Activated CD8-positive, alpha-beta T cell treated with anti-CD3 and anti-CD28 coated beads for 36 hours (primary cell): Measurements from ENCODE around the gene TTYH2. TPM values are rescaled to one million over a fixed set of nuclear protein-coding genes. Genes with fewer than 3 reads are reported as not detected.

Experiments used
- ATAC-seq: fragments of 200-7000 bp; cut with Tn5 transposase; one replicate; pipeline ENCODE4 v1.10.0; 2021; ENCODE audit warnings: mild to moderate bottlenecking, moderate library complexity
- CTCF ChIA-PET: fragments of 350-600 bp; sonication (Branson Sonifier 250); formaldehyde crosslinking; loops from one replicate; lab custom pipeline; 2021; ENCODE audit warnings: antibody characterized with exemption; lab: Charles Lee
- POLR2A ChIA-PET: fragments of 350-600 bp; sonication (Branson Sonifier 250); formaldehyde crosslinking; loops from one replicate; lab custom pipeline; 2021; ENCODE audit warnings: antibody characterized with exemption; lab: Charles Lee
- DNase-seq: peaks from one replicate; pipeline ENCODE4 v3.0.0-alpha.2; 2020
- H3K27ac Mint-ChIP-seq: one replicate; pipeline ENCODE4 v1.8.0; 2021; ENCODE audit warnings: mild to moderate bottlenecking, mixed read lengths
- H3K27me3 Mint-ChIP-seq: one replicate; pipeline ENCODE4 v1.8.0; 2021; ENCODE audit warnings: mixed read lengths
- H3K36me3 Mint-ChIP-seq: one replicate; pipeline ENCODE4 v1.8.0; 2021; ENCODE audit warnings: low read depth, mixed read lengths
- H3K4me1 Mint-ChIP-seq: one replicate; pipeline ENCODE4 v1.8.0; 2021; ENCODE audit warnings: low read depth, mixed read lengths
- H3K4me3 Mint-ChIP-seq: one replicate; pipeline ENCODE4 v1.8.0; 2021; ENCODE audit warnings: mild to moderate bottlenecking, moderate library complexity, mixed read lengths
- H3K9me3 Mint-ChIP-seq: one replicate; pipeline ENCODE4 v1.8.0; 2021; ENCODE audit warnings: mixed read lengths
- CTCF ChIP-seq: fragments of 200-600 bp; IDR thresholded peaks from one replicate; pipeline ENCODE4 v1.8.0; 2022; ENCODE audit warnings: antibody characterized with exemption, mild to moderate bottlenecking
- intact Hi-C: fragments of 100-400 bp; cut with micrococcal nuclease; formaldehyde crosslinking; loops from one replicate; pipeline ENCODE4 v1.10.0; 2022
- total RNA-seq, 2 experiments: library from RNA; stranded (reverse); gene quantifications; one replicate each; pipeline ENCODE4 v1.2.3, GENCODE V29; 2021

The TTYH2 gene
- total RNA-seq, 2 experiments from 2014 or later, result 3.4 to 4.9 TPM

DNA sequence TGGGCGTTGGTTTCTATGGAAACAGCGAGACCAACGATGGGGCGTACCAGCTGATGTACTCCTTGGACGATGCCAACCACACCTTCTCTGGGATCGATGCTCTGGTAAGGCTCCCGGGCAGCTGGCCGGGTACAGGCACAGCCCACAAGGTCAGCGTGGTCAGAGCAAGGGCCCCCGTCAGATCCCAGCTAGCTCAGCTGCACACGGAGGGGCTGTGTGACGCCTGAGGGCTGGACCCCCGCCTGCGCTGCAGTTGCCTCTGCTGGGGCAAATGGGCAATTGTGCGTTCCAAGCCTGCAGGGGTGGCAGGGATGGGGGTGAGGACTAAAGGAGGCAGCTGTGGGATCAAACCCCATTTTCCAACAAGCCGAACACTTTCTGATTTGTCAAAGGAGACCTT lies 17.5 kb downstream of the TTYH2 start:
- no peak for TF ChIP-seq CTCF
- ChIA-PET POLR2A (interaction anchor here (0.8 kb wide), 1 partner anchor 26 kb away, joined by 3 read pairs; no protein-coding TSS in a partner anchor), CTCF (no interaction called here)
- DNase-seq (no peak), ATAC-seq (no peak)
- H3K4me3 Mint-ChIP-seq, result no peak overlapping the region
- no peak overlapping the region for H3K27ac Mint-ChIP-seq
- no peaks in the 10 kb centered on the region for H3K4me1 Mint-ChIP-seq
- H3K9me3 Mint-ChIP-seq, result no peaks in the 10 kb centered on the region
- intact Hi-C loops, result no loop called here
- H3K27me3 Mint-ChIP-seq, result no peaks in the 10 kb centered on the region
- H3K36me3 Mint-ChIP-seq, result no peaks in the 10 kb centered on the region

GRCh38 chr17:74231928-74232907 lies 18.8 kb downstream of the TTYH2 start:
- H3K27ac Mint-ChIP-seq, result no peak overlapping the region
- no peak overlapping the region for H3K4me3 Mint-ChIP-seq
- DNase-seq (no peak), ATAC-seq (no peak)
- ChIA-PET CTCF (interaction anchor here (1.0 kb wide), 1 partner anchor 41 kb away, joined by 3 read pairs; no protein-coding TSS in a partner anchor), POLR2A (interaction anchor here (0.6 to 0.7 kb wide), 2 partner anchors 106 to 129 kb away, joined by 3 to 4 read pairs; no protein-coding TSS in a partner anchor)
- no peaks in the 10 kb centered on the region for H3K36me3 Mint-ChIP-seq
- TF ChIP-seq CTCF, result no peak
- H3K27me3 Mint-ChIP-seq, result no peaks in the 10 kb centered on the region
- H3K9me3 Mint-ChIP-seq, result no peaks in the 10 kb centered on the region
- intact Hi-C loops, result no loop called here
- H3K4me1 Mint-ChIP-seq, result no peaks in the 10 kb centered on the region

GRCh38 chr17:74233937-74234336 lies 20.6 kb downstream of the TTYH2 start:
- CTCF ChIA-PET, result no interaction called here
- Mint-ChIP-seq H3K4me1 (no peaks in the 10 kb centered on the region), H3K9me3 (no peaks in the 10 kb centered on the region), H3K27ac (no peak overlapping the region), H3K4me3 (no peak overlapping the region), H3K27me3 (no peaks in the 10 kb centered on the region), H3K36me3 (no peaks in the 10 kb centered on the region)
- ATAC-seq (no peak), DNase-seq (no peak)
- intact Hi-C loops, result no loop called here
- TF ChIP-seq CTCF, result no peak
- POLR2A ChIA-PET, result no interaction called here

- DNase-seq, result no peak
- Mint-ChIP-seq H3K27ac (no peak overlapping the region), H3K27me3 (no peaks in the 10 kb centered on the region)
Observed at GRCh38 chr17:74234486-74234885, 21.1 kb downstream of the TTYH2 start.

More at GRCh38 chr17:74234486-74234885, 21.1 kb downstream of the TTYH2 start:
- POLR2A ChIA-PET, result no interaction called here
- H3K4me1 Mint-ChIP-seq, result no peaks in the 10 kb centered on the region
- intact Hi-C loops, result no loop called here
- H3K4me3 Mint-ChIP-seq, result no peak overlapping the region
- ATAC-seq, result no peak
- H3K9me3 Mint-ChIP-seq, result no peaks in the 10 kb centered on the region
- CTCF ChIA-PET, result no interaction called here
- no peaks in the 10 kb centered on the region for H3K36me3 Mint-ChIP-seq
- no peak for TF ChIP-seq CTCF
